Measurements from ENCODE around the gene TRIM50. TPM values are rescaled to one million over a fixed set of nuclear protein-coding genes. Genes with fewer than 3 reads are reported as not detected.
"Not testable (repeated sequence)": the region's sequence is repeated elsewhere in the genome, so short reads cannot be mapped to it uniquely, and the experiment has no call there.

The TRIM50 gene
- total and polyA plus RNA-seq, 2 experiments from 2014 or later, result 9.8 to 10.8 TPM

- H3K36me3 ChIP-seq (replicated peaks; ENCODE audit: insufficient read depth, low read depth); H3K4me2 ChIP-seq; DNase-seq (ENCODE audit: low spot score); H3K27ac ChIP-seq; H3K9me2 ChIP-seq (replicated peaks; ENCODE audit: insufficient read depth); H3K27me3 ChIP-seq; H4K20me1 ChIP-seq (ENCODE audit: insufficient read depth, poor library complexity, severe bottlenecking); H3K79me2 ChIP-seq; H2AFZ ChIP-seq; H3K9me3 ChIP-seq (ENCODE audit: low read depth); H3K4me1 ChIP-seq (ENCODE audit: insufficient read depth); H3K4me3 ChIP-seq: not testable (repeated sequence)
- WGBS (ENCODE audit: low lambda C conversion rate, missing lambda C conversion rate), result 94% methylated on average over 6 of the region's 12 CpGs
These were observed 28.1 kb downstream of the TRIM50 start for GRCh38 chr7:73299812-73300211.

- H3K36me3 ChIP-seq (replicated peaks; ENCODE audit: insufficient read depth, low read depth); H3K27ac ChIP-seq; DNase-seq (ENCODE audit: low spot score); H3K9me3 ChIP-seq (ENCODE audit: low read depth); H3K79me2 ChIP-seq; H3K4me1 ChIP-seq (ENCODE audit: insufficient read depth); H3K4me2 ChIP-seq; H3K9me2 ChIP-seq (replicated peaks; ENCODE audit: insufficient read depth); H3K4me3 ChIP-seq; H2AFZ ChIP-seq; H4K20me1 ChIP-seq (ENCODE audit: insufficient read depth, poor library complexity, severe bottlenecking); H3K27me3 ChIP-seq: not testable (repeated sequence)
- WGBS (ENCODE audit: low lambda C conversion rate, missing lambda C conversion rate), result 92% methylated on average over 21 of the region's 27 CpGs
These were observed 30.2 kb downstream of the TRIM50 start for GRCh38 chr7:73297706-73298105.

GRCh38 chr7:73297235-73297634 is 30.6 kb downstream of the TRIM50 start:
- not testable (repeated sequence) for H3K9me2 ChIP-seq (replicated peaks; ENCODE audit: insufficient read depth); H3K27me3 ChIP-seq; H3K36me3 ChIP-seq (replicated peaks; ENCODE audit: insufficient read depth, low read depth); H2AFZ ChIP-seq; H3K27ac ChIP-seq; H3K4me3 ChIP-seq; H3K79me2 ChIP-seq; DNase-seq (ENCODE audit: low spot score); H3K4me1 ChIP-seq (ENCODE audit: insufficient read depth); H3K9me3 ChIP-seq (ENCODE audit: low read depth); H4K20me1 ChIP-seq (ENCODE audit: insufficient read depth, poor library complexity, severe bottlenecking); H3K4me2 ChIP-seq
- no CpG with 5 or more reads among the region's 13 CpGs for WGBS (ENCODE audit: low lambda C conversion rate, missing lambda C conversion rate)

GRCh38 chr7:73277210-73277609 is 50.7 kb downstream of the TRIM50 start:
- 60% methylated on average over 1 of the region's 5 CpGs for WGBS (ENCODE audit: low lambda C conversion rate, missing lambda C conversion rate)

GRCh38 chr7:73267813-73268212 is 60.1 kb downstream of the TRIM50 start:
- not testable (repeated sequence) for H3K36me3 ChIP-seq (replicated peaks; ENCODE audit: insufficient read depth, low read depth); H3K4me1 ChIP-seq (ENCODE audit: insufficient read depth); H3K27ac ChIP-seq; H3K27me3 ChIP-seq; H3K9me2 ChIP-seq (replicated peaks; ENCODE audit: insufficient read depth); H3K79me2 ChIP-seq; H3K4me3 ChIP-seq; H2AFZ ChIP-seq; H4K20me1 ChIP-seq (ENCODE audit: insufficient read depth, poor library complexity, severe bottlenecking); DNase-seq (ENCODE audit: low spot score); H3K4me2 ChIP-seq; H3K9me3 ChIP-seq (ENCODE audit: low read depth)
- 90% methylated on average over 3 of the region's 4 CpGs for WGBS (ENCODE audit: low lambda C conversion rate, missing lambda C conversion rate)

More at GRCh38 chr7:73277210-73277609, 50.7 kb downstream of the TRIM50 start:
- not testable (repeated sequence) for H3K9me2 ChIP-seq (replicated peaks; ENCODE audit: insufficient read depth); H3K27ac ChIP-seq; H3K79me2 ChIP-seq; H2AFZ ChIP-seq; H3K27me3 ChIP-seq; DNase-seq (ENCODE audit: low spot score); H3K36me3 ChIP-seq (replicated peaks; ENCODE audit: insufficient read depth, low read depth); H3K4me1 ChIP-seq (ENCODE audit: insufficient read depth); H3K4me2 ChIP-seq; H3K4me3 ChIP-seq; H3K9me3 ChIP-seq (ENCODE audit: low read depth); H4K20me1 ChIP-seq (ENCODE audit: insufficient read depth, poor library complexity, severe bottlenecking)

- not testable (repeated sequence) for H4K20me1 ChIP-seq (ENCODE audit: insufficient read depth, poor library complexity, severe bottlenecking); DNase-seq (ENCODE audit: low spot score); H3K27me3 ChIP-seq; H3K4me2 ChIP-seq; H3K79me2 ChIP-seq; H3K9me3 ChIP-seq (ENCODE audit: low read depth); H3K27ac ChIP-seq; H3K36me3 ChIP-seq (replicated peaks; ENCODE audit: insufficient read depth, low read depth); H3K9me2 ChIP-seq (replicated peaks; ENCODE audit: insufficient read depth); H2AFZ ChIP-seq; H3K4me1 ChIP-seq (ENCODE audit: insufficient read depth); H3K4me3 ChIP-seq
- WGBS (ENCODE audit: low lambda C conversion rate, missing lambda C conversion rate), result no CpG with 5 or more reads among the region's 22 CpGs
These were observed 61.0 kb downstream of the TRIM50 start for GRCh38 chr7:73266719-73267368.

Small RNA genes within 50 kb of the gene (small RNA-seq; reads per million reads assigned to genes)
- not detected for gene RNU6-1080P

Other genes with a start within 250 kb of the TRIM50 start
- gene SPDYE9, start 242.0 kb downstream of the TRIM50 start, total RNA-seq, result 0.07 TPM in 1 of 2 replicates, not detected in the other
- 0.19 and 0.38 TPM in 2 replicates for gene SPDYE9, start 242.0 kb downstream of the TRIM50 start, polyA plus RNA-seq
- 20.5 and 22.6 TPM in 2 replicates for gene NSUN5, start 19.3 kb downstream of the TRIM50 start, total RNA-seq
- 30.6 and 33.1 TPM in 2 replicates for gene NSUN5, start 19.3 kb downstream of the TRIM50 start, polyA plus RNA-seq
- 0.12 TPM in 1 of 2 replicates, not detected in the other for gene FKBP6, start 79 bp upstream of the TRIM50 start, total RNA-seq
- 0.17 TPM in 1 of 2 replicates, not detected in the other for gene FKBP6, start 79 bp upstream of the TRIM50 start, polyA plus RNA-seq
- gene FZD9, start 105.7 kb upstream of the TRIM50 start, total RNA-seq, result 0.70 and 1.2 TPM in 2 replicates
- gene FZD9, start 105.7 kb upstream of the TRIM50 start, polyA plus RNA-seq, result 2.5 and 2.8 TPM in 2 replicates
- 40.7 and 44.7 TPM in 2 replicates for gene BAZ1B, start 194.2 kb upstream of the TRIM50 start, total RNA-seq
- 16.7 TPM in 2 replicates for gene BAZ1B, start 194.2 kb upstream of the TRIM50 start, polyA plus RNA-seq
- gene BCL7B, start 229.6 kb upstream of the TRIM50 start, total RNA-seq, result 34.5 and 44.7 TPM in 2 replicates
- gene BCL7B, start 229.6 kb upstream of the TRIM50 start, polyA plus RNA-seq, result 54.0 and 60.3 TPM in 2 replicates

Data from hepatocyte (in vitro differentiated cells).